HG03575 (cell line): ENCODE results near the gene PPARG.
"Not testable (repeated sequence)": the region's sequence is repeated elsewhere in the genome, so short reads cannot be mapped to it uniquely, and the experiment has no call there.

ENCODE experiments used
- ATAC-seq: cut with Tn5 transposase; IDR thresholded peaks from one replicate; pipeline ENCODE4 v1.9.1; 2021; ENCODE audit not compliant: unreplicated experiment, insufficient number of reproducible peaks, low FRiP score; ENCODE audit errors: extremely low read depth

PPARG gene

DNA sequence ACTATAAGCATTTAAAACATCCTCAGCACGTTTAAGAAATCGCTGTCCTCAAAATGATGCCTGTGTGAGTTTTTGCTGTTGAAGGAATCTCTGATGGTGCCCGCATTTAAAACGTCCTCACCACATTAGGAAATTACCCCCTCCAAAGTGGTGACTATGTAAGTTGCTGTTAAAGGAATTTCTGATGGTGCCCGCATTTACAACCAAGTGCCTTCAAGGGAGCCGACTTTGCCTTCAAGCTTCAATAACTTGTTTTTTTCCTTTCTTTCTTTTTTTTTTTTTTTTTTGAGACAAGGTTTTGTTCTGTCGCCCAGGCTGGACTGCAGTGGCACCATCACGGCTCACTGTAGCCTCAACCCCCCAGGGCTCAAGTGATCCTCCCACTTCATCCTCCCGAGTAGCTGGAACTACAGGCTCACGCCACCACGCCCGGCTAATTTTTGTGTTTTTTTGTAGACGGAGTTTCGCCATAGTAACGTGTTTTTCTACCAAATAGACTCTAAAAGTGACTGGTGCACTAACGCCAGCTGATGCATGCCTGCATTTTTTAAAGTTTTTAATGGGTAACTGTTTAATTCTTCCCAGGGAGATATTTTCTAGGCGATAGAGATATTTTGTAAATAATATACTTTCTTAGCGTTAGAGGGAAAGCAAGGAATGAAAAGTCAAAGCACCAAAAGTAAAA, 176.4 kb downstream of the PPARG start:
- no peak for ATAC-seq

DNA sequence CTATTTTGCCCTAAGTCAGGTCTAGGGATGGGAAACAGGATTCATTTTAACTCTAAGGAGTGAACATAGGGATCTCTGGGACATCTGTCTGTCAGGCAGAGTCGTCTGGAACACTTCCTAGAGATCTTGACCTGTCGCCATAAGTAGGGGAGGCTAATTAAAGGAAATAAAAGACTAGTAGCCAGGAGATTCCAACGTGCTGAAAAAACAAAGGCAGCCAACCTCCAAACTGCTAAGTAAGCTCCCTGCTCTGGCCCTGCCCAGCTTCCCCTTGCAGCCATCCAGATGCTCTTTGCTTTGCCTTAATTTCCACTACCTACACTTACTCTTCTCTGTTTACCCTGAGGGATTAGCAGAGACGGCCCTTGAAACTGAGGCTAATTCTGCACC, 177.0 kb downstream of the PPARG start:
- ATAC-seq: no peak

GRCh38 chr3:12467746-12468145, 178.9 kb downstream of the PPARG start:
- ATAC-seq: no peak

DNA sequence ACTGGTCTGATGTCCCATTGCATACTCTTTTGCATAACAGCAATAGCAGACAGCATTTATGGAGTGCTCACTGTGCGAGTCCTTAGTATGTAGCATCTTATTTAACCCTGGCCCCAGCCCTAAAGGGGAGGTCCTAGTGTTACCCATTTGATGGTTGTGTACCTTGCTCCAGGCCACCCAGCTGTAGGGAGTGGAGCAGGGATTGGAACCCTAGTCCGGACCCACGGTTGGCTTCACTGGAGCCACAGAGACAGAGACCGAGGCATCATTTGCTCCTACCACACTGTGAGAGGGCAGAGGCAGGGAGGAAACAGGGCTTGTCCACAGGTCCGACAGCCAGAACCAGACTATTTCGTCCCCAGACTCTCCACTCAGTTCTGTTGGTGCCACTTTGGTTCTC, 179.4 kb downstream of the PPARG start:
- no peak for ATAC-seq

- ATAC-seq: no peak
Measured at GRCh38 chr3:12468757-12469156, 179.9 kb downstream of the PPARG start.

GRCh38 chr3:12469222-12469621, 180.4 kb downstream of the PPARG start:
- ATAC-seq: not testable (repeated sequence)

DNA sequence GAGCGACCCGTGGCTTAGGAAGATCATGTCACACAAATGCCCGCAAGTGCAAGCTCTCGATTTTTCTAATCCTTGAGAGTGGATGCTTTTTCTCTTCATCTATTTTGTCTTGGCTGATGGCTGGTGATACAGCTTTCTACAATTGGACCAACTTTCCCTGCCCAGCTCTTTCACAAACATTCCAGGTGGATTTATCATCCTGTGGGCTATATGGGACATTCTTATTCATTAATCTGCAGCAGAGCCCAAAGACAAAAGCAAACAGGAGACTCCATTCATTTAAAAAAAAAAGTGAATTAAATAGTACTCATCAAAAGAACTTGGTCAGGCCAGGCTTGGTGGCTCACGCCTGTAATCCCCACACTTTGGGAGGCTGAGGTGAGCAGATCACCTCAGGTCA, 181.2 kb downstream of the PPARG start:
- no peak for ATAC-seq

- no peak for ATAC-seq
Measured at GRCh38 chr3:12470680-12471079, 181.8 kb downstream of the PPARG start.

DNA sequence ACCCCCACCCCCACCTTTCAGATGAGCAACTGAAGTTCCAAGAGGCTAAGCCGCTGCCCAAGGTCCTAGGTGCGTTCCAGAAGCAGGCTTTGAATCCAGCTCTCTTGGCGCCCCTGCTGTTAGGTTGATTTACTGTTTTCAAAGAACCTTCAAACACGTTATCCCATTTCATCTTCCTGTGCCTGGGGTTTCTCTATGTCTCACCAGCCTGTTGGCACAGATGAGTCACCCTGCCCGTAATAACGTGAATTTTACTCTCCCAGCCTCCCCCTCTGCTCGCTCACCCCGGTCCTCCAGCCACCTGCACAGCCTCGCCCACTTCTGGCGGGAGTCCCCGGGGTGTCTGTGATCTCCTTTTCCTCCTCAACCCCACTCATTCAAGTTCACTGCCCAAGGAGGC, 182.4 kb downstream of the PPARG start:
- ATAC-seq: no peak

GRCh38 chr3:12472000-12472610, 183.2 kb downstream of the PPARG start:
- ATAC-seq: no peak

DNA sequence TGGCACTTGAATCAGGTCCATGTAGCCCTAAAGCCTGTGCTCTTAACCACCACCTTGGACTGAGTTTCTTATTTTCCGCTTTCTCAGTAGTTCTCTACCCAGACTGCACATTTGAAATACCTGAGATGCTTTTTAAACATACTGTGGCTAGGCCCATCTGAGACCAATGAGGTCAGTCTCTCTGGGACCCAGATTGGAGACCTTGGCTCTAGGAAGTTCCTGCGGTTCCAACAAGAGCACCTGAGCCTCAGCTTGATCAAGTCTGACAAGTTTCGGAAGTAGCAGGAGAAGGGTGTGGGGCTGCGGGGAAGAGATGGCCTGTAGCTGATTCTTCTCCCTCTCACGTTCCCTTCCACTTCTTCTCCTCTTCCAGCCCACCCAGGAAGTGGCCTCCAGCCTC, 183.9 kb downstream of the PPARG start:
- no peak for ATAC-seq

GRCh38 chr3:12473511-12473910, 184.6 kb downstream of the PPARG start:
- ATAC-seq: no peak

- no peak for ATAC-seq
Measured at GRCh38 chr3:12476238-12476897, 187.5 kb downstream of the PPARG start.

DNA sequence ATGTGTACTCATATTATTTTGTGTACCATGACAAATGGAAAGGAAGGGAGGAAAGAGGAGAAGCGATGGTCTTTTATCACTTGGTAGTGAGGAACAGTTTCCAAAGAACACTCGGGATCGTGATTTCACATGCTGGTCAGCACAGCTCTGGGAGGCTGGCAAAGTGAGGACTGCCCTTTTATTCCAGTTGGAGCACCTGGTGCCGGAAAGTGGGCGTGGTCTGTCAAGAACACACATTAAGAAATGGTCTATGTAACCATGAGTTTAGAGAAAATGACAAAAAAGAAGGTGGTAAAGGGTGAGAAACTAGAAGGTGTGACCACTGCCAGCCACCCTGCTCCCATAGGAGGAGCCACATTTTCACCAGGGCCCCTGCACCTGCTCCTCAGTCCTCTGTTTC, 188.4 kb downstream of the PPARG start:
- ATAC-seq: no peak

GRCh38 chr3:12478326-12478725, 189.5 kb downstream of the PPARG start:
- no peak for ATAC-seq

GRCh38 chr3:12479198-12479597, 190.3 kb downstream of the PPARG start:
- not testable (repeated sequence) for ATAC-seq

- ATAC-seq: no peak
Measured at GRCh38 chr3:12479919-12480427, 191.1 kb downstream of the PPARG start.

DNA sequence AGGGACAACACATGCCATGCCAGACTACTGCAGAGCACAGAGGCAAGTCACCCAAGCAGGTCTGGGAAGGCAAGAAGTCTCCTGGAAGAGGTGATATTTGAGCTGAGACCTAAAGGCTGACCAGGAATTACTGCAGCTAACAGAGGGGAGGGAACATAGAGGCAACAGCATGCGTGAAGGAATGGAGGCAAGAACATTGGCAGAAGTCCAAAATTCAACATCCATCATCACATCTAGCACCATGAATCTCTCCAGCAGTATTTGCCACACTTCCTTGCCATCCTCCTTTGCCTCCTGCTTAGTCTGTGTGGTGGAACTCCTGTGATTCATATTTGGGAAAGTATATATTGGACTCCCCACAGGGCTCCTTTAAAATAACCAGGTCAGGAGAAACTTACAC, 194.5 kb downstream of the PPARG start:
- ATAC-seq: no peak

DNA sequence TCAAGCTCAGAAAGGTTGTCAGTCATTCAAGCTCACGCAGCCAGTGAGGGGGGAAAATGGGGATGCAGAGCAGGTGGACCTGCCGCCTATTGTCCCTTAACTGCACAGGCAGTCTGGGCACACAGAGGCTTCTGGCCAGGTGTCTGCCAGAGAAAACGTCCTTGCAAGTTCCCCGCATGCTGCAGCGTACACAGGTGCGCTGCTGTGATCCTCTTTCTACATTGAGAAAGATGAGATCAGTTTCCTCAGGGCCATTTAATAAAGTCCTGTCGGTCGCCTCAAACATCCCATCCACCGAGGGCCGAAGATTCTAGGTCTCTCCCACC, 195.0 kb downstream of the PPARG start:
- no peak for ATAC-seq
